Inflammatory macrophage treated with lipopolysaccharide for 1 hour (primary cell): Measurements from ENCODE around the gene CMIP.
A peak's percentile ranks its signal among the peaks of the same experiment; 100 is the strongest.

ENCODE experiments used
- DNase-seq, 2 donors: peaks; one replicate each; pipeline ENCODE4 v3.0.0-alpha.2; 2020 to 2022

CMIP gene

DNA sequence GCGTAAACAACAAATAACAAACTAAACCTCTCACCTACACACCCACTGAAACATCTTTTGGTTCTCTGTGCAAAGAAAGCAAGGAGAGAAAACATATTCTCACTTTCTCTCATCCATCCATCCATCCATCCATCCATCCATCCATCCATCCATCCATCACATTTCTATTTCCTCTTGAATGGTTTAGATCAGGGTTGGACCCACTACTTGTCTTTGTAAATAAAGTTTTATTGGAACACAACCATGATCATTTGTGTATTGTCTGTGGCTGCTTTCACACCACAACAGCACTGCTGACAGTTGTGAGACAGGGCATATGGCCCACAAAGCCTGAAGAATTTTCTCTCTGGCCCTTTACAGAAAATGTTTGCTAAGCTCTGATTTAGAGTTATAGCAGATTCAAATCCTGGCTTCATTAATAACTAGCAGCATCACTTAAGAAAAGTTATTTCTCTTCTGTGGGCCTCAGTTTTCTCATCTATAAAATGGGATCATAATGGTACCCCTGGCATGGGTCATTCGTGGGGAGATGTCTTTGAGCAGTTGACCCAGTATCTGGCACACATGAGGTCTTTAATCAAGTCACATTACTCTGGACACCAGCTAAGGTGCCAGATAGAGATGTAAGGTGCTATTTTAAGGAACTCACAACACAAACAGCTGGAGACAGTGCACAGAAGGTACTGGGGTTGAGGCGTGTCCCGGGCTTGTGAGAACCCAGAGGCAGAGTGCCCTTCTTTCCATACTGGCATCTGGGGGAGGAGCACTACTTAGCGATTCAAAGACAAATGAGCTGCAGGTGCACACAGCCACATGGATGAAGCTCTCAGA lies 146.3 kb downstream of the CMIP start:
- no peak for DNase-seq

DNA sequence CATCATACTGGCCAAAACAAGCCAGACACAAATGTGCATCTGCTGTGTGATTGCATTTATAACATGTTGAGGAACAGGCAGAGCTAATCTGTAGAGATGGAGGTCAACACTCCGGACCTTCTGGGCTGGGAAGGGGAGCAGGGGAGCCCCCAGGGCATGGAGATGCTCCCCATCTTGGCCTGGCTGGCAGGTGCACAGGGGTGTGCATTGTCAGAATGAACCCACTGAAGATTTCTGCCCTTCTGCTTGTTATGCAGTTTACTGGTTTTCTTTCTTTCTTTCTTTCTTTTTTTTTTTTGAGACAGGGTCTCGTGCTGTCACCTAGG lies 146.9 kb downstream of the CMIP start:
- no peak for DNase-seq

DNA sequence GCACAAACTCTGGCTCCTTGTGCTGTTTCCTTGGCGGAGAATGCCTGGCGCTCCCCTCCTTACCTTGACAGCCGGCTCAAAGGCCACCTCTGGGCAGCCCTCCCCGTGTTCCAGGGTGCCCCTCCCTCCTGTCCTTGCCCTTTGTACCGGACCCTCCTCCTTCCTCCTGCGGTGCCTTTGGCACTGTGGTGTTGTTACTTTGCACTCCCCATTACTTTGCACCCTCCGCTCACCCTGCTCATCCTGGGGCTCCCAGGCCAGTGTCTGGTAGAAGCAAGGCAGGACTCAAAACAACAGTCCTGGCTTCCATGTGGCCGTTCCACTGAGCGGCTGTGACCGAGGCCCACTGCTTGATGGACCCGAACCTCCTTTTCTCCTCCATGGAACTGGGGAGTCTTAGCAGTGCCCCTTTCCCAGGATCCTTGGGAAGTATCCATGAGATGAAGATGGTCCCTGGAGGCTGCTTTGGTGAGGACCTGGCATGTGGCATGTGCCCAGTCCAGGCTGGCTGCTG lies 147.8 kb downstream of the CMIP start:
- DNase-seq = no peak

DNA sequence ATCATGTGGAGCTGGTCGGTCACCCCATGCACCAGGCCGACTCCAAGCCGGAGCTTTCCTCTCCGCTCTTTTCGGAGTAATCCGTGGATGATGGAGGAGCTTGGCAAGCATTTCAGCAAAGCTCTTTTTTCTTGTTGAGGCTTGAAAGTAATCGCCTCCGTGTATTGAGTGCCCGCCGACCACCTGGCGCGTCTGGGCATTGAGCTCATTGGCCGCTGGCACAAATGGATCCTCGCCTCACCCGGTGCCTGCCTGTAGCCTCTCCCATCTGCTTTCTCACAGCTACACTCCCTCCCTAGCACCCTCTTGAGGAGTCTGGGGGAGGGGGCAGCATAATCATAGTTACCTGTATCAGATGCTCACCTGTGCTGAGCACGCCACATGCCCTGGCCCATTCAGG lies 148.9 kb downstream of the CMIP start:
- no peak for DNase-seq

DNA sequence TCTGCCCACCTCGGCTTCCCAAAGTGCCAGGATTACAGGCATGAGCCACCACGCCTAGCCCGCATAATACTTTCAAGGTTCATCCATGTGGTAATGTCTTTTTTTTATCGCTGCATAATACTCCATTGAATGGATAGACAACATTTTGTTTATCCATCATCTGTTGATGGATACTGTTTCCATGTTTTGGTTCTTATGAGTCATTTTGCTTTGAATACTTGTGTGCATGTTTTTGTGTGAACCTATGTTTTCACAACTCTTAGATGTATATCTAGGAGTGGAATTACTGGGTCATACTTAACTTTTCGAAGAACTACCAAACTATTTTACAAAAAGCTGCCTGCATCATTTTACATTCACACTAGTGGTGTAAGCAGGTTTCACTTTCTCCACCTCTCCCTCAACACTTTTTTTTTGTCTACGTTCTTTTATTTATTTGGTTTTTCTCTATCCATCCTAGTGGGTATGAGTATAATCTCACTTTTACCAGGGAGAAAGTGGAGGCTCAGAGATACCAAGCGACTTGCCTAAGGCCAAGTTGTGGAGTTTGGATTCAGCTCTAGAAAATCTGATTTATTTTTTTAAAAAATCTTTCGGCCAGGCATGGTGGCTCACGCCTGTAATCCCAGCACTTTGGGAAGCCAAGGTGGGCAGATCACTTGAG lies 151.2 kb downstream of the CMIP start:
- DNase-seq = no peak

DNA sequence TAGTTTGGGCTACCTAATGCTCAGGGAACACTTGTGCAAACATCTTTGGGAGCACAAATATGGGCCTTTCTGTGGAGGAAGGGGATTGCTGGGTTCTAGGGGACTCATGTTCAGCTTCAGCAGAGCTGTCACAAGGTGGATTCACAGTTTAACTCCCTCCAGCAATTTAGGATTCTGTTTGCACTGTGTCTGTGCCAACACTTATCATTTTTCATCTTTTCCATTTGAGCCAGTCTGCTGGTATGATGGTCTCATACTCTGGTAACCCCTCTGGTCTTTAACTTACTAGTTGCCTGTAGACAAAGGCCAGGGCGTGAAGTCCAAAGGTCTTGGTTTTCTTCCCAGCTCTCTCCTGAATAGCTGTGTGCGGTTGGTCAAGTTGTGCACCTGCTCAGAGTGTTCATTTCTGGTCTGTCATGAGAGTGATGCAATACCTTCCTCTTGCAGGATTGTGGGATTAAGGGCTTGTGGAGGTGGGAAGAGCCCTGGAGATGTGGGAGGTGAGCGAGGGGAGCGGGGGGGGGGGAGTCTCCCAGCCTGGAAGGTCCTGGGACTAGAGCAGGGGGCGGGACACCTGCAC lies 152.6 kb downstream of the CMIP start:
- no peak for DNase-seq

DNA sequence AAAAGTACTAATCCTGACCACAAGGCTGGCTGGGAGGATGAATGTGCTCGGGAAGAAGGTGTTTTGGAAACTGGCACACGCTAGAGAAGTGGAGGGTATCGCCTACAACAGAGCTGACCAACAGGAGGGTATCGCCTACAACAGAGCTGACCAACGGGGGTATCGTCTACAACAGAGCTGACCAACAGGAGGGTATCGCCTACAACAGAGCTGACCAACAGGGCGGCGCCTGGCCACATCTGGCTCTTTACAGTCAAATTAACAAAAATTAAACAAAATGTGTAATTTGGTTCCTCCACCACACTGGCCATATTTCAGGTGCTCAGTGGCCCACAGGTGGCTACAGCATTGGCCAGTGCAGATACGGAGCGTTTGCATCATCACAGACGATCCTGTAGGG lies 153.5 kb downstream of the CMIP start:
- DNase-seq = no peak

DNA sequence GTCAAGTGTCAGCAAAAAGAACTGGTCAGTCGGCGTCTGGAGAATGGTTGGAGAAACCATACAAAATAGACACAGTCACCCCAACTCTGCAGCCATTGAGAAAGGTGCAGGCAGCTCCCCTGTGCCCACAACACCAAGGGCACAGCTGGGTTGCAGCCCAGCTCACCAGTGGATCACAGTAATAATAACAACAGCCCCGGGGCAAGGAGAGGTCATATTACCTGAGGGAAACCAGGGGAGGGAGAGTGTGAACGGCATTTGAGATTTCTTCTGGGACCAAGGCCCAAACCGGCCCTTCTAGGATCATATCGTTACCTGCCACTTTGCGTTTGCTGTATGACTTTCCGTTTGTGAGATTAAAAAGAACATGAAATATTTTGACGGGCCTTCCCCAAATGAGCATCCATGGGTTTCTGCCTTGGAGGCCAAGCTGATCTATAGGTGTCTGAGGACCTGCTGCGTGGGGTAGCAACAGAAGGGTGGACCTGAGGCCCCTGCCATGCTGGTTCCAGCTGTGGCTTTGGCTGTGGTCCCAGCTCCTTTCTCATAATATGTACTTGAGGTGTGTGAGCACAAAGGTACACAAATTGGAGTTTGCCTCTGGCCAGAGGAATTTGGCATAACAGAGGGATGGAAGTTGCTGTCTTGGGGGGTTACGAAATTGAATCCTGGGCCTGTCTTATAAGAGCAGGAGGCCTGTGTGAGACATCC lies 154.6 kb downstream of the CMIP start:
- no peak for DNase-seq

DNA sequence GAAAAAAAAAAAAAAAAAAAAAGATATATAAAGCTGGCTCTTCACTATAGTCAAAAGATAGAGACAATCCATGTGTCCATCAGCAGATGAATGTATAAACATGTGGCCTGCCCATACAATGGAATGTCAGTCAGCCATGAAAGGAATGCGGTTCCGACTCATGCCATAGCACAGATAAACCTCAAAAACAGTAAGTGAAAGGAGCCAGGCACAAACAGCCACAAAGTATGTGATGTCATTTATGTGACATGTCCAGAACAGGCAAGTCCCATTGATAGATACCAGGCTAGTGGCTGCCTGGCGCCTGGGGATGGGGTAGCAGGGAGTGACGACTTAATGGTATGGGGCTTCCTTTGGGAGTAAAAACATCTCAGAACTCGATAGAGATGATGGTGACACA lies 155.7 kb downstream of the CMIP start:
- DNase-seq = no peak

DNA sequence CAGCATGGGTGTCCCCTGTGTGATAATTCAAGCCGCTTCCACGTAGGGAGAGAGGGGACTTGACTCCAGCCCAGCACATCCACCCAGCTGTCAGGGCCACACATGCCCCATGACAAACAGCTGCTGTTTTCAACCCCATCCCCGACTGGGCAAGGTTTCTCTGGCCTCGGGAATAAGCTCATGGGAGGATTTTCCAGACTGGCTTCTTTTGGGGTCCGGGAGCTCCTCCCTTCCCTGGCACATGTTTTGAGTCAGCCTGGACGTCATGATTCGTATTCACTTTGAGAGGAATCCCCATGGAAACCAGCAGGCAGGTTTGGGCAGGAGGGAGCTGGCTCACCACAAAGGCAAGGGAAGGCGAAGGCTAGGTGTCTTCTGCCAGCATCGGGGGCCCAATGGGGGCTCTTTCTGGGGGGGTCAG lies 156.4 kb downstream of the CMIP start:
- DNase-seq = no peak

DNA sequence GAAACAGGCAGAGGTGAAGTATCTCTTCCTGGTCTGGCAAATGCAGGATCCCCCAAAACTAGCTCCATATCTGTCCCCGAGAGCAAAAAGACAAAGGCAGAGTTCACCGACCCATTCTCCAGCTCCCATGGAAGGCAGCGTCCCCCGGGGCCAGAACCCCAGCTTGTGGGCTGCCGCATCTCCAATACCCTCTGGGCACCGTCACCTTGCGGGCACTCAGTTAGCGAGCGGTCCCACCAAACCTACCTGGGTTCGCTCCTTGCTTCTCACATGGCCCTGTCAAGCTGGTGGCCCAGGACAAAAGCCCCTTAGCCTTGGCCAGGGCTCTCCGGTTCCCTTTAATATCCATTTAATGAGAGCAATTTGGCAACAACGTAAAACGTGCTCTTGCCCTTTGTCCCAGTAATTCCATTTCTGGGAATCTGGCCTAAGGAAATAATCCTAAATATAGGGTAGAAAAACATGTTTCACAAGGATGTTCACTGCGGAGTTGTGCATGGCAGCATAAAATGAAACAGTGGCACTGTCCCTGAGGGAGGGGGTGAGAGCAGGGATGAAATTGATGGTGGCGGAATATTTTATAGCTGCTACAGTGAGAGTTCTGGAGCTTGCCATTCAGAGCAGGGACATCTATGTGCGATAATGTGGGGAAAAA lies 157.1 kb downstream of the CMIP start:
- DNase-seq = no peak

DNA sequence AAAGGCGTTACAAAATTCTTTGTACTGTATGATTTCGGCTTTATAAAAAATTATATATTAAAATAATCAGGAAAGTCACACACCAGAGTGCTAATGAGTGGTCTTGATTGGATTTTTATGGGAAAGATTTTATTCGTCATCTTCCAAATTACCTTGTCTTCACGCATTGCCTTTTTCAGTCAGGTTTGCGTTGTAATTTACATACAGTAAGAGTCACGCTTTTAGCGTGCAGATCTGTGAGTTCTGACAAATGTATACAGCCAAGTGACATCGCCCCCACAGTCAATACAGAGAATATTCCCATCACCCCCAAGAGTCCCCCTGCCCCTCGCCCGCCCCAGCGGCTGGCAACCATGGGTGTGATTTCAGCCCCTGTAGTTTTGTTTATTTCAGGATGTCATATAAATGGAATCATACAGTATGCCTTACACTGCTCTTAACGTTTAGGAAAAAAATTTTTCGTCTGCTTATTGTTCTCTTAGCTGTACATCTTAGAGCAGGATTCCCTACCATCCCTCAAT lies 157.7 kb downstream of the CMIP start:
- DNase-seq = no peak

DNA sequence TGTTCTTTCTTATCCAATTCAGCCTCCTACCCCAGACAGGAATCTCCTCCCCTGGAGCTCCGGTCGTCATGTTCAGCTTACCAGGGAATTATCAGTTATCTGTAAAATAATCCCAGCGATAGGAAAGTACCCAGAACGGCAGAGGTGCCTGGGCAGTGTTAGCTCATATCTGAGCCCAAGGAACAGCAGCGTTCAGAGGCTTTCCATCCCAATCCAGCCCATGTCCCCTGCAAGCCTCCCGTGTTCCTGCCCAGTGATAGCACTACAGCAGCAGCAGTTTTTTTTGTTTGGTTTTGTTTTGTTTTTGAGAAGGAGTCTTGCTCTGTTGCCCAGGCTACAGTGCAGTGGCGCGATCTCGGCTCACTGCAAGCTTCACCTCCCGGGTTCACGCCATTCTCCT lies 158.2 kb downstream of the CMIP start:
- DNase-seq = no peak

DNA sequence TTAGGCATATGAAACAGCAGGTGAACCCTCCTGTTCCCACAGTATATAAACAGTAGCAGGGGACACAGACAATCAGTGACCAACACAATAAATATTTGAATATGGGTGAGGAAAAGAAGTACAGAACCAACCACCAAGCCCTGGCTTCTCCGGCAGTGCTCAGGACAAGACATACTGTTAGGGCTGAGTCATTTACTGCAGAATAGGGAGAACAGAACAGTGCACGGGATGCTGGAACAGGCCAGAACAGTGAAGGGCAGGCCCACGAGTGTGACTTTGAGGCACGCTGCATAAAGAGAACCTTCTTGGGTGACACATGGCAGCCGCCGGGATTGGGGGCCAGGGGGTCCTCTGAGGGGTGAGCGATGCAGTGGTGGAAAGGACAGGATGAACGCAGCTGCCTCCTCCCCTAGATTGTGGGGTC lies 160.4 kb downstream of the CMIP start:
- DNase-seq = no peak

DNA sequence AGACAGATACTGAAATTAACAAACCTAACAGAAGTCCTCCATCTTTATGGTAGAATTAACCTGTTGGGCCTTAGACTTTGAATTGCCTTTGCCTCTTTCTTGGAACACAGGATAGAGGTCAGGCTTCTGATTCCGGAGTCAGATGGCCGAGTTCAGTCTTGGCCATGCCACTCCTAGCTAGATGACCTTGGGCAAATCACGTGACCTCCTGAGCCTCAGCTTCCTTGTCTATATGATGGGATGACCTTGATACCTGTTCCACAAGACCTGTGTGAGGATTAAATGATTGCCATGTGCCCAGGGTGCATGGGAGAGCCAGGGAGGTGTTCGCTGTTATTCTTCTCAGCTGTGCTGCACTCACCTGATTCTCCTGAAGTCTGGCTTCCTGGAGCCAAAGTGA lies 161.4 kb downstream of the CMIP start:
- DNase-seq = no peak

DNA sequence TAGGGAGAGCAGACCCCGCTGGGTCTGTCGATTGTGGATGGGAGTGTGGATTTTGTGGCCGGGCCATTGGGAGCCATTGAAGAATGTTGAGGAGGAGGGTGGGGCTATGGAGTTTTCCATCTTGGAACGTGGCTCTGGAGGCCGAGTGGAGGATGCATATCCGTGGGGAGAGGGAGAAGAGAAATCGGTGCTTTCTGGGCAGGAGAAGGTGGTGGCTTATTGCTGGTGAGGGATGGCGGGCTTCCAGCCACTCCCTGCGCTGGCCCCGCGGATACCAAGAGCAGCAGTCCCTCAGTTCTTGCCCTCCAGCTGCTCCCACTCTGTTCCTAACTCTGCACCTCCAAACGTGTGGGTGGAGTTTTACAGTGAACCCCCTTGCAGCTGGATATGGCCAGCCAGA lies 162.4 kb downstream of the CMIP start:
- DNase-seq = no peak

DNA sequence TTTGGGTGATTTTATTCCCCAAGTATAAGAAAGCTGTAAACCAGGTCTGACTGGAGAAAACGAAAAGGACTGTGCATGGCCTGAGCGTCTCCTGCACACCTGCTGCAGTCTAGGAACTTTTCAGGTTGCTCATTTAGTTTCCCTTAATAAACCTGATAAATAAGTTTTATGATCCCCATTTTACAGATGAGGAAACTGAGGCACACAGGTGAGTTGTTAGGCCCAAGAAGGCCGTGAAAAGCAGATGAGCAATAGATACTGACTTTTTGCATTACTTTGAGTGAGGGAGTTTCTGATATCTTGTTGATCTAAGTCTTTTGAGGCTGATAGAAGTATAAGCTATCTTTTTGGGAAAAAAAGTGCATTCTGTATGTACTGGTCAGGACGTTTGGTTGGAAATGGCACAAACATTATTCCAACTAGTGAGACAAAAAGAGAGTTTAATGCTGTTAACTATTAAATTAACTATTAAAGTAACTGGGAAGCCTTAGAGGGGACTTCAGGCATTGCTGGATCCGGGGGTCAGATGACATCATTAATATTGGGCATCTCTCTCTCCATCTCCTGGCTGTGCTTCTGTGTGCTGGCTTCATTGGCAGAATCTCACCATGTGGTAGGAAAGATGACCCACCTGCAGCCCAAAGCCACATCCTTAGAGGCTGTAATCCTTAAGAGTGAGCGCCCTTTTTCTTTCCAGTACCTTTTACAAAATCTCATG lies 163.4 kb downstream of the CMIP start:
- DNase-seq = no peak

DNA sequence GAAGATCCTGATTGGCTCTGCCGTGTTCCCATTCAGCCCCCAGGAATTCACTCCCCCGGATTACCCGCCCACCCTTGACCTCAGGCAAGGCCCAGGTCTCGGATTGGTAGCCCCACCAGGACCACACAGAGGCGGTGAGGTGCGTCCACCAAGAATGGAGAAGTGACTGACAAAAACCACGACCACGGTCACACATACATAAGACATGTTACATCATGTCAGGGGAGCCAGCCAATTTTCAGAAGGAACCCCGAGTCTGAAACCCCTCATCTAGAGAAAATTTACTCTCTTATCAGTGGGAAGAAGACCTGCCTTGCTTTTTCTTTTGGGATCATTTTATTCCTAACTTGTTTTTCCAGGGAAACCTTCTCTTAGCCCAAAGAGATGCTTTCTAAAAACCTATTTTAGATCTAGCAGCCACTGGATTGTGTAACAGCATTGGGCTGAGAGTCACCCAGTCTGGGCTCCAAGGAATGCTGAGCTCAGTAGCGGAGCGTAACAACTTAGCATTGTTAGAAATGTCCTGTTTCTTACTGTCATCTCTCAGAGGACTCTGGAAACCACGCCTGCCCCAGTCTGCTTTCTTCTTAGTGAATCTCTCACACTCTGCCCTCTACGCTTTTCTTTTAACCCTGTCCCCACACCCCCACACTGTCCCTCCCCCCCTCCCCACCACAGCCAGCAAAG lies 164.1 kb downstream of the CMIP start:
- peak; percentile 28 to 34 for DNase-seq

DNA sequence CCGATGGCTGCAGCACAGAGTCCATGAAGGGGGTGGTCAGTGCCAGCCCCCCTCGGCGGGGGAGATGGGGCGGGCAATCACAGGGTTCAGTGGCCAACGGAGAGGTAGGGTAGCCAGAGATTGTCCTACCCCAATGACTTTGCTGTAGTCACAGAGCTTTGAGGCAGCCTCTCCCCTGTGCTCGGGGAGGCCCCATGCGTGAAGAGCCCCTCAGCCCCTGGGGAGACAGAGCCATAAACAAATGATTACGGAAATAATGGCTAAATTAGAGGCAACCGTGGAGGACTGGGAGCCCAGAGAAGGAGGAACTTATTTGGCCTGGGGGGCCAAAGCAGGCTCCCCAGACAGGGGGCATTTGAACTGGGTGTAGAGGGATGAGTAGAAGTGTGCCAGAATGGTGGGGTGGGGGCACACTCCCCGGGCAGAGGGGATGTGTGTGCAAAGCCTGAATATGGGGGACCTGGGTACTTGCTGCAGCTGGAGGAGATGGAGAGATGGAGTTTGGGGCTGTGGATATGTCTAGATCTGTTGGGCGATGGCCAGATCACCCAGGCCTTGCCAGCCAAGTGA lies 164.8 kb downstream of the CMIP start:
- DNase-seq = no peak

DNA sequence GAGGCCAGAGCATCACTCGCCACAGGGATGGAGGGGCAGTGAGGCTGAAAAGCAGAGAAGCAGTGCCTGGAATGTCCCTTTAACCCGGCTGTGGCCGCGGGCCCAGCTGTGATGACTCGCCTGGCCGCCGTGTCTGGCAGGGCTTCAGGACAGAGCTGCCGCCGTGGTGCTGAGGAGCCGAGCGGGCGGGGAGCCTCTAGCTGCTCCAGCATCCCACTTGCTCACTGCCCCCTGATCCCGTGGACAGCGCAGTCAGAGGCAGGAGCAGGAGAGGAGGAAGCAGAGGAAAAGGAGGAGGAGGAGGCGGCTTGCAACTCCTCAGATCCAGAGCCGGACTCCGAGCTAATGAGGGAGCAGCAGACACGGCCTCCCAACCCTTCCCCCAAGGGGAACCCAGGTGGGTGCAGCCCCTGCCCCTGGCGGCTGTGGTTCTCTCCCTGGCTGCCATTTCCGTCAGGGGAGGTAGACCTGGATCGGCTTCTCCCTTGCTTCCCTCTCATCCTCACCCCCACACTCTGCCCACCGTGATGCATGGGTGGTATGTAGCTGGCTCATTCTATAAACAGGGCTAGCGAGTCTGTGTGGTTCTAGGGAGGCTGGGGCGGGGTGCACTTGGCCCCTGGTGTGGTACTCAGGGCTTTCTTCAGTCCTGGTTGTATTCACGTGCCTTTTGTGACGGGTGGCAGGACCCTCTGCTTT lies 165.7 kb downstream of the CMIP start:
- DNase-seq = peak in 1 of 2 donors; percentile 6
